MCF 10A (cell line): ENCODE data around the gene PTN. TPM values are rescaled to one million over a fixed set of nuclear protein-coding genes. Genes with fewer than 3 reads are reported as not detected.

Source experiments
- BruUV-seq: library from RNA; stranded (reverse); fragments of 400-500 nt; replicated peaks from 2 replicates; lab custom pipeline; 2021; lab: Mats Ljungman, UMichigan
- CTCF ChIA-PET: fragments of 300-600 bp; sonication (Branson Sonifier 250); formaldehyde crosslinking; extraction: SDS; loops from one replicate; lab custom pipeline; 2021; ENCODE audit warnings: antibody characterized with exemption, inconsistent platforms; lab: Yijun Ruan, JAX
- POLR2A ChIA-PET: fragments of 300-600, 350-650 bp; sonication (Branson Sonifier 250); formaldehyde crosslinking; extraction: SDS; loops from one replicate; lab custom pipeline; 2020; ENCODE audit warnings: antibody characterized with exemption, inconsistent platforms; lab: Yijun Ruan, JAX
- DNase-seq: peaks from one replicate; pipeline ENCODE4 v3.0.0-alpha.2; 2018; ENCODE audit not compliant: unreplicated experiment
- H3K27ac Mint-ChIP-seq: one replicate; pipeline ENCODE4 v1.8.0; 2022; ENCODE audit warnings: mild to moderate bottlenecking, low read depth, mixed read lengths; ENCODE audit not compliant: unreplicated experiment
- H3K27me3 Mint-ChIP-seq: one replicate; pipeline ENCODE4 v1.8.0; 2022; ENCODE audit warnings: mixed read lengths; ENCODE audit not compliant: insufficient read depth, unreplicated experiment
- H3K36me3 Mint-ChIP-seq: one replicate; pipeline ENCODE4 v1.8.0; 2022; ENCODE audit warnings: mild to moderate bottlenecking, moderate library complexity, mixed read lengths; ENCODE audit not compliant: insufficient read depth, unreplicated experiment
- H3K4me1 Mint-ChIP-seq: one replicate; pipeline ENCODE4 v1.8.0; 2022; ENCODE audit warnings: mixed read lengths; ENCODE audit not compliant: insufficient read depth, unreplicated experiment
- H3K4me3 Mint-ChIP-seq: one replicate; pipeline ENCODE4 v1.8.0; 2022; ENCODE audit warnings: mild to moderate bottlenecking, moderate library complexity, mixed read lengths; ENCODE audit not compliant: unreplicated experiment
- H3K9me3 Mint-ChIP-seq: one replicate; pipeline ENCODE4 v1.8.0; 2022; ENCODE audit warnings: mixed read lengths; ENCODE audit not compliant: unreplicated experiment
- intact Hi-C: fragments of 100-400 bp; cut with micrococcal nuclease; formaldehyde crosslinking; loops from 2 replicates; pipeline ENCODE4 v1.14.1; 2022
- total RNA-seq: library from RNA; stranded (reverse); gene quantifications from 2 replicates; pipeline ENCODE4 v1.2.3, GENCODE V29; 2022
- TF ChIP-seq, protein P1 (sequence below): fragments of 200-600 bp; IDR thresholded peaks from one replicate; pipeline ENCODE4 v1.8.0; 2022; ENCODE audit warnings: antibody characterized with exemption, mild to moderate bottlenecking; ENCODE audit not compliant: unreplicated experiment

PTN gene
- total RNA-seq, 1 experiment from 2014 or later = 0.26 TPM

DNA sequence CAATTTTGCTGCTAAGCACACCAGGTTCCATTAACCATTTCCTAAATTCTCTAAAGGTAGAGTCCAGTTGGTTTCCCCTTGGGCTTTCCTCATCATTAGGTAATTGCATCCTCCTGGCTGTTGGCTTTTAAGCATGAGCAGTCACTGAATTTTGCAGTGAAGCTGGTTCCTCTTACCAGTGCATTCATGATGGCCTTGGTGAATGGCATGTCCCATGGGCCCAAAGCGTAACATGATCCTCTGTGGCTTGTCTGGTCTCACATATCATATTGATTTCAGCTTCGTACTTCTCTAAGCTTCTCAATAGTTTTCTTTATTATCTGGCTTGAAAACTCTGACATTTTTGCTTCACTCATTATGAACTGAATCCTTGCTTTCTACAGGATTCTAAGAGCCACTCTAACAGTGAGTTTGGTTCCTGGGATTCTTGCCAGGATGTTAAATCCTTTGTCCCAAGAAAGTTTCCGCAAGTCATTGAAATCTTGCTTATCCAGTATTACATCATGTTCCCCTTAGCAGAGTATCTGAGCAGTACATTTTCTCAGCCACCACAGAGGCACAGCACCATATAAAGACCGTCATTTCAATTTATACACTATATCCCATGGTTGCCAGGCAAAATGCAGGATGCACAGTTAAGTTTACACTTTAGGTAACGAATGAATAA, 134.2 kb downstream of the PTN start:
- peaks cover 13% of the 10 kb centered on the region for H3K9me3 Mint-ChIP-seq
- H3K36me3 Mint-ChIP-seq = no peaks in the 10 kb centered on the region
- H3K4me3 Mint-ChIP-seq = no peak overlapping the region
- H3K27me3 Mint-ChIP-seq = no peaks in the 10 kb centered on the region
- TF ChIP-seq, protein P1, sequence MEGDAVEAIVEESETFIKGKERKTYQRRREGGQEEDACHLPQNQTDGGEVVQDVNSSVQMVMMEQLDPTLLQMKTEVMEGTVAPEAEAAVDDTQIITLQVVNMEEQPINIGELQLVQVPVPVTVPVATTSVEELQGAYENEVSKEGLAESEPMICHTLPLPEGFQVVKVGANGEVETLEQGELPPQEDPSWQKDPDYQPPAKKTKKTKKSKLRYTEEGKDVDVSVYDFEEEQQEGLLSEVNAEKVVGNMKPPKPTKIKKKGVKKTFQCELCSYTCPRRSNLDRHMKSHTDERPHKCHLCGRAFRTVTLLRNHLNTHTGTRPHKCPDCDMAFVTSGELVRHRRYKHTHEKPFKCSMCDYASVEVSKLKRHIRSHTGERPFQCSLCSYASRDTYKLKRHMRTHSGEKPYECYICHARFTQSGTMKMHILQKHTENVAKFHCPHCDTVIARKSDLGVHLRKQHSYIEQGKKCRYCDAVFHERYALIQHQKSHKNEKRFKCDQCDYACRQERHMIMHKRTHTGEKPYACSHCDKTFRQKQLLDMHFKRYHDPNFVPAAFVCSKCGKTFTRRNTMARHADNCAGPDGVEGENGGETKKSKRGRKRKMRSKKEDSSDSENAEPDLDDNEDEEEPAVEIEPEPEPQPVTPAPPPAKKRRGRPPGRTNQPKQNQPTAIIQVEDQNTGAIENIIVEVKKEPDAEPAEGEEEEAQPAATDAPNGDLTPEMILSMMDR = no peak
- H3K27ac Mint-ChIP-seq = no peak overlapping the region
- intact Hi-C loops = no loop called here
- BruUV-seq = no TSS peak
- ChIA-PET CTCF (no interaction called here), POLR2A (no interaction called here)
- H3K4me1 Mint-ChIP-seq = no peaks in the 10 kb centered on the region
- no peak for DNase-seq

DNA sequence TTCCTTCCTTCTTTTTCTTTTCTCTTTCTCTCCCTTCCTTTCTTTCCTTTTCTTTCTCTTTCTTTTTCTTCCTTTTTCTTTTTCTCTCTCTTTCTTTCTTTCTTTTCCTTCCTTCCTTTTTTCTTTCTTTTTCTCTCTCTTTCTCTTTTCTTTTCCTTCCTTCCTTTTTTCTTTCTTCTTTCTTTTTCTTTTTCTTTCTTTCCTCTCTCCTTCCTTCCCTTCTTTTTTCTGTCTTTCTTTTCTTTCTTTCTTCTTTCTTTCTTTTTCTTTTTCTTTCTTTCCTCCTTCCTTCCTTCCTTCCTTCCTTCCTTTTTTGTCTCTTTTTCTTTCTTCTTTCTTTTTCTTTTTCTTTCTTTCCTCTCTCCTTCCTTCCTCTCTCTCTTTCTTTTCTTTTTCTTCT, 136.8 kb downstream of the PTN start:
- H3K27ac Mint-ChIP-seq = no peak overlapping the region
- no peaks in the 10 kb centered on the region for H3K36me3 Mint-ChIP-seq
- no peaks in the 10 kb centered on the region for H3K27me3 Mint-ChIP-seq
- ChIA-PET CTCF (no interaction called here), POLR2A (no interaction called here)
- H3K4me1 Mint-ChIP-seq = no peaks in the 10 kb centered on the region
- no peak overlapping the region for H3K4me3 Mint-ChIP-seq
- BruUV-seq = no TSS peak
- H3K9me3 Mint-ChIP-seq = peaks cover 13% of the 10 kb centered on the region
- intact Hi-C loops = no loop called here
- TF ChIP-seq, protein P1 = no peak
- DNase-seq = no peak

DNA sequence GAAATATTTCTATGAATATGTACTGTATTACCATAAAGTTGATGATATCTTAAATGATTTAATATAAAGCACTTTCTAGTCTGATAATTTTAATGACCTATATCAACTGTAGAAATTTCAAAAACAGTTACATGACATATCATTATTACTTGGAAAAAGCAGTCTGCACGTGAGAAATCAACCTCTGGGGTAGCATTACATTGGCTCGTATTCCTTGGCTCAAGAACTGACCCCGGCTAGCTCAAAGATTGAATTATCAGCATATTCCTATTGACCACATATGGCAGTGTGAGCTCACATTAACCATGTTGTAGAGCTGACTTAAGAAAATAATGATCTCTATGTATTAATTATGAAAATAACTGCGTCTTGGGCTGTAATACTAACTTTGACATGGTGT, 139.3 kb downstream of the PTN start:
- no peak for DNase-seq
- no peak overlapping the region for H3K27ac Mint-ChIP-seq
- ChIA-PET POLR2A (no interaction called here), CTCF (no interaction called here)
- no peaks in the 10 kb centered on the region for H3K4me1 Mint-ChIP-seq
- H3K4me3 Mint-ChIP-seq = no peak overlapping the region
- H3K36me3 Mint-ChIP-seq = no peaks in the 10 kb centered on the region
- TF ChIP-seq, protein P1 = no peak
- H3K27me3 Mint-ChIP-seq = no peaks in the 10 kb centered on the region
- BruUV-seq = no TSS peak
- intact Hi-C loops = no loop called here
- peaks cover 13% of the 10 kb centered on the region for H3K9me3 Mint-ChIP-seq

DNA sequence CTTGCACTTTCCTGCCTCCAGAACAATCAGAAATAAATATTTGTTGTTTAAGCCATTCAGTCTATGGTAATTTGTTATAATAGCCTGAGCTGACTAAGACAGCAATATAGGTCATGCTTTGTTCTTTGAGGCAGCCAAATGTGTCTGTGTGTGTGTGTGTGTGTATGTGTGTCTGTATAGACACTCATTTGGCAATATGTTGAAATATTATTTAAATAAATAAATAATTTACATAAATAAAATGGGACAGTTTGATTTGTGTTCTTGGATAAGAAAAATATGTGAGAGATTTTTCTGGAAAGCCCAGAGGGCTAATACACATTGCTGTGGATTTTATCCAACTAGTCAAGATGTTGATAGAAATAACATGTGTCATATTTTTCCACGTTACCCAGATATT, 140.2 kb downstream of the PTN start:
- no peak for DNase-seq
- TF ChIP-seq, protein P1 = no peak
- Mint-ChIP-seq H3K4me1 (no peaks in the 10 kb centered on the region), H3K36me3 (no peaks in the 10 kb centered on the region), H3K4me3 (no peak overlapping the region), H3K27me3 (no peaks in the 10 kb centered on the region), H3K27ac (no peak overlapping the region), H3K9me3 (peaks cover 13% of the 10 kb centered on the region)
- no TSS peak for BruUV-seq
- intact Hi-C loops = no loop called here
- ChIA-PET CTCF (interaction anchor here (0.6 kb wide), 1 partner anchor 131 kb away, joined by 3 read pairs; no protein-coding TSS in a partner anchor), POLR2A (no interaction called here)
